Measurements from ENCODE around the gene AHCTF1. TPM values are rescaled to one million over a fixed set of nuclear protein-coding genes. Genes with fewer than 3 reads are reported as not detected.

The AHCTF1 gene
- total RNA-seq, 3 donors from 2014 or later (not counting 1 experiment from before 2014, with no cell fraction given): 46.5 to 50.2 (median 47.4) TPM

GRCh38 chr1:246959944-246960693 is 28.4 kb upstream of the AHCTF1 start:
- H3K4me1 Mint-ChIP-seq: peaks cover 5 to 7% of the 10 kb centered on the region in 2 donors
- H3K27ac Mint-ChIP-seq: peak overlapping the region in 1 of 2 donors; percentile 51
- no peak overlapping the region for H3K4me3 ChIP-seq (ENCODE audit: low read length)
- intact Hi-C loops (cut with micrococcal nuclease): no loop called here
- TF ChIP-seq CTCF (IDR thresholded peaks at IDR 0.05): no peak
- peaks cover 10% of the 10 kb centered on the region for H3K4me1 ChIP-seq (ENCODE audit: control insufficient read depth, insufficient read depth, low read length)
- ATAC-seq (peak in 2 of 3 donors; percentile 22 to 67), DNase-seq (no peak)
- H3K9me3 Mint-ChIP-seq: no peaks in the 10 kb centered on the region
- H3K9me3 ChIP-seq (ENCODE audit: control insufficient read depth, insufficient read depth, low read length): no peaks in the 10 kb centered on the region
- no peak overlapping the region for H3K4me3 Mint-ChIP-seq
- 0% methylated on average over 1 of the region's 1 CpG for WGBS (ENCODE audit: insufficient coverage)
- H3K27me3 Mint-ChIP-seq (ENCODE audit: low read depth in 2 of 2): no peaks in the 10 kb centered on the region
- no peaks in the 10 kb centered on the region for H3K36me3 Mint-ChIP-seq
- no peaks in the 10 kb centered on the region for H3K27me3 ChIP-seq (ENCODE audit: control insufficient read depth, insufficient read depth, low read length)
- H3K27ac ChIP-seq (ENCODE audit: low read length): no peak overlapping the region
- no peaks in the 10 kb centered on the region for H3K36me3 ChIP-seq (ENCODE audit: control insufficient read depth, insufficient read depth, low read length)

- no peaks in the 10 kb centered on the region for H3K9me3 ChIP-seq (ENCODE audit: control insufficient read depth, insufficient read depth, low read length)
- H3K4me3 Mint-ChIP-seq: no peak overlapping the region
- no peaks in the 10 kb centered on the region for H3K36me3 ChIP-seq (ENCODE audit: control insufficient read depth, insufficient read depth, low read length)
- WGBS (ENCODE audit: insufficient coverage): 88% methylated on average over 4 of the region's 4 CpGs
- no peaks in the 10 kb centered on the region for H3K27me3 Mint-ChIP-seq (ENCODE audit: low read depth in 2 of 2)
- H3K27me3 ChIP-seq (ENCODE audit: control insufficient read depth, insufficient read depth, low read length): no peaks in the 10 kb centered on the region
- H3K27ac ChIP-seq (ENCODE audit: low read length): no peak overlapping the region
- no peak overlapping the region for H3K27ac Mint-ChIP-seq
- TF ChIP-seq CTCF (IDR thresholded peaks at IDR 0.05): no peak
- H3K4me1 ChIP-seq (ENCODE audit: control insufficient read depth, insufficient read depth, low read length): no peaks in the 10 kb centered on the region
- DNase-seq (no peak), ATAC-seq (no peak)
- no peaks in the 10 kb centered on the region for H3K36me3 Mint-ChIP-seq
- no peak overlapping the region for H3K4me3 ChIP-seq (ENCODE audit: low read length)
- H3K4me1 Mint-ChIP-seq: no peaks in the 10 kb centered on the region
- intact Hi-C loops (cut with micrococcal nuclease): no loop called here
- H3K9me3 Mint-ChIP-seq: no peaks in the 10 kb centered on the region
These were observed 22.4 kb upstream of the AHCTF1 start for GRCh38 chr1:246954126-246954525.

- no peaks in the 10 kb centered on the region for H3K36me3 Mint-ChIP-seq
- H3K4me3 Mint-ChIP-seq: no peak overlapping the region
- no peak overlapping the region for H3K27ac ChIP-seq (ENCODE audit: low read length)
- intact Hi-C loops (cut with micrococcal nuclease): no loop called here
- H3K4me3 ChIP-seq (ENCODE audit: low read length): no peak overlapping the region
- no peak for ATAC-seq
- H3K36me3 ChIP-seq (ENCODE audit: control insufficient read depth, insufficient read depth, low read length): no peaks in the 10 kb centered on the region
- no peaks in the 10 kb centered on the region for H3K9me3 ChIP-seq (ENCODE audit: control insufficient read depth, insufficient read depth, low read length)
- no peak for TF ChIP-seq CTCF (IDR thresholded peaks at IDR 0.05)
- H3K27me3 Mint-ChIP-seq (ENCODE audit: low read depth in 2 of 2): no peaks in the 10 kb centered on the region
- H3K4me1 ChIP-seq (ENCODE audit: control insufficient read depth, insufficient read depth, low read length): no peaks in the 10 kb centered on the region
- no peaks in the 10 kb centered on the region for H3K27me3 ChIP-seq (ENCODE audit: control insufficient read depth, insufficient read depth, low read length)
- H3K27ac Mint-ChIP-seq: no peak overlapping the region
- whole genome bisulfite sequencing (ENCODE audit: insufficient coverage): 90% methylated on average over 4 of the region's 4 CpGs
- H3K9me3 Mint-ChIP-seq: no peaks in the 10 kb centered on the region
- H3K4me1 Mint-ChIP-seq: no peaks in the 10 kb centered on the region
- no peak for DNase-seq
These were observed 19.7 kb upstream of the AHCTF1 start for GRCh38 chr1:246951413-246951812.

GRCh38 chr1:246949956-246950355 is 18.2 kb upstream of the AHCTF1 start:
- no peaks in the 10 kb centered on the region for H3K9me3 ChIP-seq (ENCODE audit: control insufficient read depth, insufficient read depth, low read length)
- no peaks in the 10 kb centered on the region for H3K36me3 ChIP-seq (ENCODE audit: control insufficient read depth, insufficient read depth, low read length)
- no peak overlapping the region for H3K4me3 ChIP-seq (ENCODE audit: low read length)
- no peaks in the 10 kb centered on the region for H3K9me3 Mint-ChIP-seq
- no peaks in the 10 kb centered on the region for H3K27me3 Mint-ChIP-seq (ENCODE audit: low read depth in 2 of 2)
- no peaks in the 10 kb centered on the region for H3K36me3 Mint-ChIP-seq
- intact Hi-C loops (cut with micrococcal nuclease): no loop called here
- no peak for TF ChIP-seq CTCF (IDR thresholded peaks at IDR 0.05)
- H3K4me1 ChIP-seq (ENCODE audit: control insufficient read depth, insufficient read depth, low read length): no peaks in the 10 kb centered on the region
- 94% methylated on average over 3 of the region's 3 CpGs for WGBS (ENCODE audit: insufficient coverage)
- no peak overlapping the region for H3K4me3 Mint-ChIP-seq
- no peak overlapping the region for H3K27ac ChIP-seq (ENCODE audit: low read length)
- H3K27ac Mint-ChIP-seq: no peak overlapping the region
- no peaks in the 10 kb centered on the region for H3K27me3 ChIP-seq (ENCODE audit: control insufficient read depth, insufficient read depth, low read length)
- no peak for DNase-seq
- ATAC-seq: no peak
- no peaks in the 10 kb centered on the region for H3K4me1 Mint-ChIP-seq
